ENCODE data around the gene ATRIP. TPM values are rescaled to one million over a fixed set of nuclear protein-coding genes. Genes with fewer than 3 reads are reported as not detected.
"Not testable (repeated sequence)": the region's sequence is repeated elsewhere in the genome, so short reads cannot be mapped to it uniquely, and the experiment has no call there.

The ATRIP gene
- polyA plus RNA-seq, 1 donor from 2014 or later: 11.1 TPM

DNA sequence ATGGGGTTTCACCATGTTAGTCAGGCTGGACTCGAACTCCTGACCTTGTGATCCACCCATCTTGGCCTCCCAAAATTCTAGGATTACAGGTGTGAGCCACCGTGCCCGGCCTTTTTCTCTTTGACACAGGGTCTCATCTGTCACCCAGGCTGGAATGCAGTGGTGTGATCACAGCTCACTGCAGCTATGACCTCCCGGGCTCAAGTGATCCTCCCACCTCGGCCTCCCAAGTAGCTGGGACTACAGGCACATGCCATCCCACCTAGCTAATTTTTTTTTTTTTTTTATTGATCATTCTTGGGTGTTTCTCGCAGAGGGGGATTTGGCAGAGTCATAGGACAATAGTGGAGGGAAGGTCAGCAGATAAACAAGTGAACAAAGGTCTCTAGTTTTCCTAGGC is 36.3 kb downstream of the ATRIP start:
- H4K20me1 ChIP-seq (ENCODE audit: insufficient read depth); H3K36me3 ChIP-seq (ENCODE audit: insufficient read depth, low read length); H3K4me3 ChIP-seq (ENCODE audit: low read length); H3K79me2 ChIP-seq (replicated peaks; ENCODE audit: insufficient read depth, low read length); H3K27me3 ChIP-seq (ENCODE audit: insufficient read depth, low read depth, low read length); H3K9me2 ChIP-seq (ENCODE audit: insufficient read depth, low read length); H3K9me3 ChIP-seq (ENCODE audit: low read length); H2AFZ ChIP-seq (ENCODE audit: low read depth, low read length); H3K9ac ChIP-seq (ENCODE audit: low read length); H3K4me2 ChIP-seq (ENCODE audit: low read length); H3F3A ChIP-seq (ENCODE audit: insufficient read depth, low read length, poor library complexity, severe bottlenecking); H3K27ac ChIP-seq (ENCODE audit: low read length): not testable (repeated sequence)

GRCh38 chr3:48486952-48487351 is 40.4 kb downstream of the ATRIP start:
- Histone ChIP-seq H3K36me3 (ENCODE audit: insufficient read depth, low read length) (no peaks in the 10 kb centered on the region), H3K9me2 (ENCODE audit: insufficient read depth, low read length) (no peaks in the 10 kb centered on the region), H3K79me2 (replicated peaks; ENCODE audit: insufficient read depth, low read length) (no peaks in the 10 kb centered on the region), H3K4me2 (ENCODE audit: low read length) (no peak overlapping the region), H3K9me3 (ENCODE audit: low read length) (no peaks in the 10 kb centered on the region), H3K27me3 (ENCODE audit: insufficient read depth, low read depth, low read length) (no peaks in the 10 kb centered on the region), H3K27ac (ENCODE audit: low read length) (no peak overlapping the region), H3K4me3 (ENCODE audit: low read length) (no peak overlapping the region), H3F3A (ENCODE audit: insufficient read depth, low read length, poor library complexity, severe bottlenecking) (no peaks in the 10 kb centered on the region), H2AFZ (ENCODE audit: low read depth, low read length) (no peak overlapping the region), H3K9ac (ENCODE audit: low read length) (no peak overlapping the region), H4K20me1 (ENCODE audit: insufficient read depth) (no peaks in the 10 kb centered on the region)
- TF ChIP-seq RAD21 (conservative IDR thresholded peaks at IDR 0.05) (no peak), TAF1 (IDR thresholded peaks at IDR 0.05; ENCODE audit: low read depth) (no peak), EP300 (conservative IDR thresholded peaks at IDR 0.05; ENCODE audit: poor library complexity, severe bottlenecking) (no peak), SMC3 (conservative IDR thresholded peaks at IDR 0.05; ENCODE audit: poor library complexity) (no peak), CTCF (IDR thresholded peaks at IDR 0.05; ENCODE audit: poor library complexity, severe bottlenecking) (no peak), POLR2AphosphoS5 (IDR thresholded peaks at IDR 0.05) (no peak), EZH2 (IDR thresholded peaks at IDR 0.05; ENCODE audit: borderline replicate concordance, insufficient read depth, low read length, poor library complexity, severe bottlenecking) (no peak), MXI1 (conservative IDR thresholded peaks at IDR 0.05; ENCODE audit: poor library complexity, severe bottlenecking) (no peak)
- TF ChIP-seq, protein P1, sequence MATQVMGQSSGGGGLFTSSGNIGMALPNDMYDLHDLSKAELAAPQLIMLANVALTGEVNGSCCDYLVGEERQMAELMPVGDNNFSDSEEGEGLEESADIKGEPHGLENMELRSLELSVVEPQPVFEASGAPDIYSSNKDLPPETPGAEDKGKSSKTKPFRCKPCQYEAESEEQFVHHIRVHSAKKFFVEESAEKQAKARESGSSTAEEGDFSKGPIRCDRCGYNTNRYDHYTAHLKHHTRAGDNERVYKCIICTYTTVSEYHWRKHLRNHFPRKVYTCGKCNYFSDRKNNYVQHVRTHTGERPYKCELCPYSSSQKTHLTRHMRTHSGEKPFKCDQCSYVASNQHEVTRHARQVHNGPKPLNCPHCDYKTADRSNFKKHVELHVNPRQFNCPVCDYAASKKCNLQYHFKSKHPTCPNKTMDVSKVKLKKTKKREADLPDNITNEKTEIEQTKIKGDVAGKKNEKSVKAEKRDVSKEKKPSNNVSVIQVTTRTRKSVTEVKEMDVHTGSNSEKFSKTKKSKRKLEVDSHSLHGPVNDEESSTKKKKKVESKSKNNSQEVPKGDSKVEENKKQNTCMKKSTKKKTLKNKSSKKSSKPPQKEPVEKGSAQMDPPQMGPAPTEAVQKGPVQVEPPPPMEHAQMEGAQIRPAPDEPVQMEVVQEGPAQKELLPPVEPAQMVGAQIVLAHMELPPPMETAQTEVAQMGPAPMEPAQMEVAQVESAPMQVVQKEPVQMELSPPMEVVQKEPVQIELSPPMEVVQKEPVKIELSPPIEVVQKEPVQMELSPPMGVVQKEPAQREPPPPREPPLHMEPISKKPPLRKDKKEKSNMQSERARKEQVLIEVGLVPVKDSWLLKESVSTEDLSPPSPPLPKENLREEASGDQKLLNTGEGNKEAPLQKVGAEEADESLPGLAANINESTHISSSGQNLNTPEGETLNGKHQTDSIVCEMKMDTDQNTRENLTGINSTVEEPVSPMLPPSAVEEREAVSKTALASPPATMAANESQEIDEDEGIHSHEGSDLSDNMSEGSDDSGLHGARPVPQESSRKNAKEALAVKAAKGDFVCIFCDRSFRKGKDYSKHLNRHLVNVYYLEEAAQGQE (IDR thresholded peaks at IDR 0.05; ENCODE audit: borderline replicate concordance): no peak

All from neural cell (in vitro differentiated cells).